H1 (cell line): Measurements from ENCODE around the gene B3GALT6. TPM values are rescaled to one million over a fixed set of nuclear protein-coding genes. Genes with fewer than 3 reads are reported as not detected.

Experiments used
- CTCF ChIA-PET: fragments of 300-600 bp; sonication (Branson Sonifier 250); formaldehyde crosslinking; loops from one replicate; lab custom pipeline; 2021; ENCODE audit not compliant: partially characterized antibody; lab: Charles Lee
- POLR2A ChIA-PET: fragments of 300-600 bp; sonication (Branson Sonifier 250); formaldehyde crosslinking; loops from one replicate; lab custom pipeline; 2021; ENCODE audit warnings: inconsistent platforms; ENCODE audit not compliant: partially characterized antibody; lab: Charles Lee
- DNase-seq, 2 experiments: peaks; one replicate each; pipeline versions ENCODE4 v3.0.0 to v3.0.0-alpha.2; 2010 to 2022; ENCODE audit warnings: low spot score in 2 of 2, low read depth in 1 of 2, mixed read lengths in 1 of 2
- FAIRE-seq: peaks from 2 replicates; lab custom pipeline; 2011; peaks lifted over from hg19 to GRCh38; lab: Jason Lieb, UNC
- H2AFZ ChIP-seq: 2 replicates; pipeline ENCODE4 v1.8.1; 2012; ENCODE audit warnings: low read length, inconsistent platforms
- H2AK5ac ChIP-seq: 2 replicates; pipeline ENCODE4 v1.6.1; 2013; ENCODE audit warnings: low read depth, low read length
- H2BK120ac ChIP-seq: replicated peaks from 2 replicates; pipeline ENCODE3; 2013; ENCODE audit warnings: low read depth, low read length, inconsistent platforms
- H2BK12ac ChIP-seq: 2 replicates; pipeline ENCODE4 v1.6.1; 2013; ENCODE audit warnings: low read depth, low read length
- H2BK15ac ChIP-seq: 2 replicates; pipeline ENCODE4 v1.6.1; 2013; ENCODE audit warnings: low read length
- H2BK20ac ChIP-seq: 2 replicates; pipeline ENCODE4 v1.6.1; 2013; ENCODE audit warnings: low read length
- H2BK5ac ChIP-seq: 2 replicates; pipeline ENCODE4 v1.6.1; 2013; ENCODE audit warnings: low read depth, low read length
- H3K14ac ChIP-seq: 2 replicates; pipeline ENCODE4 v1.6.1; 2013; ENCODE audit warnings: inconsistent platforms; ENCODE audit not compliant: insufficient read length
- H3K18ac ChIP-seq: 2 replicates; pipeline ENCODE4 v1.6.1; 2013; ENCODE audit warnings: low read length; ENCODE audit errors: extremely low read depth
- H3K23ac ChIP-seq: 2 replicates; pipeline ENCODE4 v1.6.1; 2013; ENCODE audit warnings: inconsistent platforms; ENCODE audit not compliant: insufficient read length
- H3K23me2 ChIP-seq: 2 replicates; pipeline ENCODE4 v1.6.1; 2013; ENCODE audit warnings: low read depth, low read length
- H3K27ac ChIP-seq: 2 replicates; pipeline ENCODE4 v1.6.1; 2011; ENCODE audit warnings: low read depth, low read length, inconsistent platforms
- H3K27me3 ChIP-seq, 4 experiments: replicated peaks in 1 of 4; 1 replicate in 1 of 4; 2 replicates in 3 of 4; pipeline versions ENCODE4 v1.6.1 to v1.8.1; 2011 to 2013; ENCODE audit warnings: low read length in 3 of 4, mild to moderate bottlenecking in 3 of 4, inconsistent platforms in 2 of 4, mixed read lengths in 2 of 4, moderate library complexity in 1 of 4; ENCODE audit not compliant: control insufficient read depth in 3 of 4, insufficient read depth in 3 of 4; ENCODE audit errors: extremely low read depth in 1 of 4
- H3K36me3 ChIP-seq, 4 experiments: 2 replicates each; pipeline versions ENCODE4 v1.6.1 to v1.8.1; 2011 to 2013; ENCODE audit warnings: mild to moderate bottlenecking in 4 of 4, low read length in 3 of 4, moderate library complexity in 2 of 4, control low read depth in 1 of 4, inconsistent platforms in 1 of 4; ENCODE audit not compliant: insufficient read depth in 4 of 4, control insufficient read depth in 2 of 4
- H3K4ac ChIP-seq: replicated peaks from 2 replicates; pipeline ENCODE3; 2013; ENCODE audit warnings: low read length, low read depth, mixed read lengths, inconsistent platforms; ENCODE audit not compliant: insufficient read length
- H3K4me1 ChIP-seq, 4 experiments: replicated peaks in 1 of 4; 1 replicate in 1 of 4; 2 replicates in 3 of 4; pipeline versions ENCODE4 v1.6.1 to v1.8.1; 2011 to 2013; ENCODE audit warnings: low read length in 3 of 4, inconsistent platforms in 2 of 4, mixed read lengths in 1 of 4; ENCODE audit not compliant: insufficient read depth in 4 of 4, control insufficient read depth in 3 of 4
- H3K4me2 ChIP-seq, 2 experiments: 2 replicates each; pipeline versions ENCODE4 v1.6.1 to v1.8.1; 2011 to 2013; ENCODE audit warnings: low read depth in 2 of 2, low read length in 2 of 2, control low read depth in 1 of 2, inconsistent platforms in 1 of 2, mild to moderate bottlenecking in 1 of 2; ENCODE audit not compliant: insufficient read depth in 1 of 2
- H3K4me3 ChIP-seq, 4 experiments: fragments of 200-600, 300-600 bp in 1 of 4; sonication (generic), shearing (Covaris generic), sonication (Bioruptor Twin) in 1 of 4; 2 replicates each; pipeline versions ENCODE4 v1.5.1 to v1.8.1; 2011 to 2016; ENCODE audit warnings: low read length in 4 of 4, low read depth in 3 of 4, control low read depth in 2 of 4, inconsistent platforms in 2 of 4, mild to moderate bottlenecking in 2 of 4, mixed read lengths in 1 of 4, moderate library complexity in 1 of 4; ENCODE audit not compliant: insufficient read depth in 2 of 4; ENCODE audit errors: extremely low read depth in 1 of 4
- H3K56ac ChIP-seq: replicated peaks from 2 replicates; pipeline ENCODE3; 2013; ENCODE audit warnings: low read depth, mild to moderate bottlenecking, mixed read lengths, low read length, inconsistent platforms; ENCODE audit not compliant: insufficient read length
- H3K79me1 ChIP-seq: 2 replicates; pipeline ENCODE4 v1.6.1; 2013; ENCODE audit warnings: low read depth, low read length, control low read depth
- H3K79me2 ChIP-seq, 2 experiments: 2 replicates each; pipeline versions ENCODE4 v1.6.1 to v1.8.1; 2012 to 2013; ENCODE audit warnings: low read length in 2 of 2, mild to moderate bottlenecking in 2 of 2, inconsistent platforms in 1 of 2; ENCODE audit not compliant: insufficient read depth in 2 of 2, control insufficient read depth in 1 of 2
- H3K9ac ChIP-seq, 4 experiments: replicated peaks in 1 of 4; 1 replicate in 1 of 4; 2 replicates in 3 of 4; pipeline versions ENCODE4 v1.6.1 to v1.8.1; 2011 to 2013; ENCODE audit warnings: low read depth in 3 of 4, low read length in 3 of 4, control low read depth in 2 of 4, mild to moderate bottlenecking in 2 of 4, moderate library complexity in 2 of 4, inconsistent platforms in 1 of 4; ENCODE audit errors: extremely low read depth in 1 of 4
- H3K9me3 ChIP-seq, 2 experiments: 2 replicates each; pipeline versions ENCODE4 v1.6.1 to v1.8.1; 2012 to 2013; ENCODE audit warnings: mild to moderate bottlenecking in 2 of 2, moderate library complexity in 2 of 2, control low read depth in 1 of 2, inconsistent platforms in 1 of 2, low read depth in 1 of 2, low read length in 1 of 2, mixed read lengths in 1 of 2; ENCODE audit not compliant: insufficient read depth in 2 of 2
- H4K20me1 ChIP-seq, 2 experiments: replicated peaks in 1 of 2; 2 replicates each; pipeline versions ENCODE3 to v1.8.1; 2011 to 2013; ENCODE audit warnings: inconsistent platforms in 2 of 2, low read length in 2 of 2, mild to moderate bottlenecking in 1 of 2; ENCODE audit not compliant: insufficient read depth in 2 of 2, control insufficient read depth in 1 of 2
- H4K5ac ChIP-seq: 2 replicates; pipeline ENCODE4 v1.6.1; 2013; ENCODE audit warnings: low read length, low read depth, mixed read lengths, inconsistent platforms; ENCODE audit not compliant: insufficient read length
- H4K8ac ChIP-seq: 2 replicates; pipeline ENCODE4 v1.8.0; 2013; ENCODE audit warnings: mild to moderate bottlenecking, moderate library complexity, low read length, inconsistent platforms; ENCODE audit not compliant: insufficient read depth; ENCODE audit errors: extremely low read depth
- H4K91ac ChIP-seq: replicated peaks from 2 replicates; pipeline ENCODE3; 2013; ENCODE audit warnings: low read length, mixed read lengths, inconsistent platforms; ENCODE audit not compliant: insufficient read length
- EGR1 ChIP-seq: IDR thresholded peaks from 2 replicates; pipeline ENCODE4 v1.6.1; 2011; ENCODE audit warnings: low read depth, low read length, borderline replicate concordance
- JUND ChIP-seq: IDR thresholded peaks from 2 replicates; pipeline ENCODE4 v1.6.1; 2011; ENCODE audit warnings: mild to moderate bottlenecking, improper control_type of control experiment, low read length
- POU5F1 ChIP-seq: IDR thresholded peaks from 2 replicates; pipeline ENCODE4 v1.6.1; 2011; ENCODE audit warnings: low read depth, mild to moderate bottlenecking, low read length, moderate library complexity
- SP2 ChIP-seq: IDR thresholded peaks from 2 replicates; pipeline ENCODE4 v1.6.1; 2012; ENCODE audit warnings: mild to moderate bottlenecking, low read length, inconsistent platforms
- SUZ12 ChIP-seq: fragments of 200-600 bp; sonication (generic); IDR thresholded peaks from 2 replicates; pipeline ENCODE4 v1.6.1; 2012; ENCODE audit warnings: mild to moderate bottlenecking, inconsistent platforms, low read length, moderate library complexity, mixed read lengths
- TAF1 ChIP-seq: IDR thresholded peaks from 2 replicates; pipeline ENCODE4 v1.6.1; 2011; ENCODE audit warnings: mild to moderate bottlenecking, low read depth, low read length
- TCF12 ChIP-seq: IDR thresholded peaks from 2 replicates; pipeline ENCODE4 v1.6.1; 2011; ENCODE audit warnings: low read depth, mild to moderate bottlenecking, low read length
- YY1 ChIP-seq: IDR thresholded peaks from 2 replicates; pipeline ENCODE4 v1.6.1; 2011; ENCODE audit warnings: low read depth, mild to moderate bottlenecking, low read length
- WGBS, 2 experiments: shearing (Covaris generic) in 1 of 2; methylation state at CpG; one replicate each; pipeline versions ENCODE4 v1.1.6 to v1.1.7; 2013 to 2015; ENCODE audit warnings: low lambda C conversion rate in 2 of 2, mixed read lengths in 2 of 2, inconsistent platforms in 1 of 2, low coverage in 1 of 2, missing lambda C conversion rate in 1 of 2; ENCODE audit not compliant: insufficient replicate concordance in 2 of 2, insufficient coverage in 1 of 2, insufficient read length in 1 of 2; ENCODE audit errors: extremely low coverage in 1 of 2, missing lambda C conversion rate in 1 of 2; 5-methylcytosine and 5-hydroxymethylcytosine counted together
- polyA plus RNA-seq, 7 experiments: library from polyadenylated mRNA; depleted of rRNA in 3 of 7; stranded (reverse) in 5 of 7; unstranded in 2 of 7; fragments of >200 nt in 5 of 7; fragments of 200-250 nt in 2 of 7; gene quantifications; 1 replicate in 5 of 7; 2 replicates in 1 of 7; 4 replicates in 1 of 7; pipeline versions ENCODE4 v1.2.1 to v1.2.3, GENCODE V29; 2011 to 2013; ENCODE audit warnings: missing spikeins in 2 of 7, mixed read lengths in 2 of 7
- total RNA-seq: library from RNA; stranded (reverse); fragmentation: NEBNext Ultra II Directional; extraction: Animal tissue kit (Norgen Biotek cat#: 25700); gene quantifications from 2 replicates; pipeline ENCODE4 v1.2.1, GENCODE V29; 2021
- TF ChIP-seq, protein P1 (sequence below): IDR thresholded peaks from 2 replicates; pipeline ENCODE4 v1.6.1; 2011; ENCODE audit warnings: low read depth, mild to moderate bottlenecking, low read length; ENCODE audit not compliant: insufficient read depth

The B3GALT6 gene
- total and polyA plus RNA-seq, 2 of the 8 experiments (the other 6 are each of a cell fraction or from before 2014, with no cell fraction given) = 18.4 to 20.4 TPM

GRCh38 chr1:1281533-1282321, 49.7 kb downstream of the B3GALT6 start:
- no peak overlapping the region for H2BK20ac ChIP-seq
- no peaks in the 10 kb centered on the region for H4K20me1 ChIP-seq
- H3K23ac ChIP-seq = no peak overlapping the region
- no peak overlapping the region for H3K4me3 ChIP-seq
- no peak overlapping the region for H3K9ac ChIP-seq
- H4K8ac ChIP-seq = no peak overlapping the region
- no peak overlapping the region for H3K14ac ChIP-seq
- no peak for FAIRE-seq
- no peak overlapping the region for H3K27ac ChIP-seq
- 0 out of 2 replicates have a peak overlapping the region, but pooled peaks have one; percentile 63 for H2BK12ac ChIP-seq
- ChIA-PET POLR2A (interaction anchor here (1.0 to 1.2 kb wide), 3 partner anchors 10 to 34 kb away, joined by 3 to 4 read pairs (median 3); no protein-coding TSS in a partner anchor), CTCF (interaction anchor here (0.6 to 6.1 kb wide), 8 partner anchors 10 to 279 kb away, joined by 3 to 38 read pairs (median 3); no protein-coding TSS in a partner anchor)
- no peak overlapping the region for H2BK5ac ChIP-seq
- no peak overlapping the region for H3K56ac ChIP-seq
- no peaks in the 10 kb centered on the region for H3K79me1 ChIP-seq
- H2BK120ac ChIP-seq = no peak overlapping the region
- H3K4me1 ChIP-seq = peaks cover 0 to 2% (median under 1%) of the 10 kb centered on the region in 4 experiments; a peak in 1 of 7 replicates
- H3K23me2 ChIP-seq = no peaks in the 10 kb centered on the region
- no peak overlapping the region for H3K18ac ChIP-seq
- DNase-seq = no peak
- H3K4me2 ChIP-seq = no peak overlapping the region
- WGBS, 2 experiments = 86% methylated on average over 23 of the region's 26 CpGs; no CpG with 5 or more reads in 1 of the 2 experiments
- H3K36me3 ChIP-seq = no peaks in the 10 kb centered on the region
- TF ChIP-seq YY1 (no peak), SUZ12 (no peak), TAF1 (no peak), POU5F1 (no peak), TCF12 (no peak), EGR1 (no peak), SP2 (no peak), JUND (no peak)
- TF ChIP-seq, protein P1, sequence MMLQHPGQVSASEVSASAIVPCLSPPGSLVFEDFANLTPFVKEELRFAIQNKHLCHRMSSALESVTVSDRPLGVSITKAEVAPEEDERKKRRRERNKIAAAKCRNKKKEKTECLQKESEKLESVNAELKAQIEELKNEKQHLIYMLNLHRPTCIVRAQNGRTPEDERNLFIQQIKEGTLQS = no peak
- H3K79me2 ChIP-seq = no peaks in the 10 kb centered on the region
- no peak overlapping the region for H4K5ac ChIP-seq
- H2BK15ac ChIP-seq = peak overlapping the region; percentile 29; the same call in 1 of the 2 replicates
- H4K91ac ChIP-seq = no peak overlapping the region
- H3K9me3 ChIP-seq = no peaks in the 10 kb centered on the region
- no peak overlapping the region for H3K4ac ChIP-seq
- no peaks in the 10 kb centered on the region for H3K27me3 ChIP-seq
- H2AK5ac ChIP-seq = no peak overlapping the region
- no peak overlapping the region for H2AFZ ChIP-seq
